LNCaP clone FGC (cell line): ENCODE data around the gene ZNF98.

Source experiments
- DNase-seq: peaks from one replicate; pipeline ENCODE4 v3.0.0-alpha.2; 2011; ENCODE audit warnings: low read depth
- H3K4me3 ChIP-seq: 2 replicates; pipeline ENCODE4 v1.5.1; 2011; ENCODE audit warnings: mild to moderate bottlenecking, low read depth, low read length, control low read depth
- CTCF ChIP-seq: IDR thresholded peaks from 2 replicates; pipeline ENCODE4 v1.5.1; 2012; ENCODE audit warnings: mild to moderate bottlenecking; ENCODE audit not compliant: control insufficient read depth, insufficient read depth; ENCODE audit errors: extremely low read depth

ZNF98 gene

GRCh38 chr19:22422211-22422610, at the start of gene ZNF98:
TSS of gene ZNF98 (minus strand) at chr19:22422346. CDS start at chr19:22422224, 122 bp downstream.
- TF ChIP-seq CTCF, result no peak
- no peak for DNase-seq
- no peak within 1 kb of the TSS for H3K4me3 ChIP-seq

- no peak for DNase-seq
- no peak for TF ChIP-seq CTCF
- H3K4me3 ChIP-seq, result no peak overlapping the region
Measured at GRCh38 chr19:22446605-22447004, 24.5 kb upstream of the ZNF98 start.

GRCh38 chr19:22438011-22438410, 15.9 kb upstream of the ZNF98 start:
- no peak overlapping the region for H3K4me3 ChIP-seq
- no peak for DNase-seq
- TF ChIP-seq CTCF, result no peak

- H3K4me3 ChIP-seq, result no peak overlapping the region
- no peak for DNase-seq
- no peak for TF ChIP-seq CTCF
Measured at GRCh38 chr19:22427960-22428913, 6.1 kb upstream of the ZNF98 start.

GRCh38 chr19:22427547-22427946, 5.4 kb upstream of the ZNF98 start:
- TF ChIP-seq CTCF, result no peak
- DNase-seq, result no peak
- no peak overlapping the region for H3K4me3 ChIP-seq

GRCh38 chr19:22426901-22427300, 4.8 kb upstream of the ZNF98 start:
- TF ChIP-seq CTCF, result no peak
- no peak for DNase-seq
- H3K4me3 ChIP-seq, result no peak overlapping the region

- TF ChIP-seq CTCF, result no peak
- H3K4me3 ChIP-seq, result no peak overlapping the region
- DNase-seq, result no peak
Measured at GRCh38 chr19:22421797-22422196, 349 bp downstream of the ZNF98 start.
